GM18526 (cell line): Measurements from ENCODE around the gene SLC39A13.
A peak's percentile ranks its signal among the peaks of the same experiment; 100 is the strongest.

ENCODE experiments used
- POLR2A ChIP-seq: IDR thresholded peaks from 3 replicates; pipeline ENCODE4 v1.6.1; 2011; ENCODE audit not compliant: insufficient read length; ENCODE audit errors: extremely low read depth

Gene SLC39A13

GRCh38 chr11:47377571-47378009, 30.8 kb upstream of the SLC39A13 start:
- no peak for TF ChIP-seq POLR2A

- TF ChIP-seq POLR2A: peak; percentile 78
Measured at GRCh38 chr11:47378010-47378835, 30.2 kb upstream of the SLC39A13 start, which contains the start of gene SPI1. SPI1 (minus strand) TSS chr11:47378547; CDS start chr11:47378353, 194 bp downstream.

- TF ChIP-seq POLR2A: no peak
Measured at GRCh38 chr11:47378836-47379170, 29.6 kb upstream of the SLC39A13 start.

GRCh38 chr11:47379317-47379716, 29.1 kb upstream of the SLC39A13 start:
- TF ChIP-seq POLR2A: no peak

- no peak for TF ChIP-seq POLR2A
Measured at GRCh38 chr11:47380078-47380477, 28.3 kb upstream of the SLC39A13 start.

GRCh38 chr11:47383071-47383470, 25.3 kb upstream of the SLC39A13 start:
- no peak for TF ChIP-seq POLR2A

- TF ChIP-seq POLR2A: no peak
Measured at GRCh38 chr11:47384498-47384897, 23.9 kb upstream of the SLC39A13 start.

- TF ChIP-seq POLR2A: no peak
Measured at GRCh38 chr11:47387944-47388696, 20.3 kb upstream of the SLC39A13 start.

- no peak for TF ChIP-seq POLR2A
Measured at GRCh38 chr11:47388697-47389576, 19.5 kb upstream of the SLC39A13 start.

- TF ChIP-seq POLR2A: no peak
Measured at GRCh38 chr11:47389577-47390421, 18.6 kb upstream of the SLC39A13 start.

- TF ChIP-seq POLR2A: no peak
Measured at GRCh38 chr11:47390422-47390760, 18.0 kb upstream of the SLC39A13 start.

GRCh38 chr11:47391077-47391583, 17.3 kb upstream of the SLC39A13 start:
- TF ChIP-seq POLR2A: no peak

- TF ChIP-seq POLR2A: no peak
Measured at GRCh38 chr11:47391711-47392432, 16.5 kb upstream of the SLC39A13 start.
